ENCODE data around the gene RECK.
"Not testable (repeated sequence)": the region's sequence is repeated elsewhere in the genome, so short reads cannot be mapped to it uniquely, and the experiment has no call there.

Gene RECK

GRCh38 chr9:36080519-36080918, 43.8 kb downstream of the RECK start:
- Mint-ChIP-seq H3K27ac (no peak overlapping the region), H3K27me3 (no peaks in the 10 kb centered on the region), H3K36me3 (peaks cover 12% of the 10 kb centered on the region), H3K4me1 (no peaks in the 10 kb centered on the region), H3K9me3 (no peaks in the 10 kb centered on the region), H3K4me3 (no peak overlapping the region)
- no peak for ATAC-seq

GRCh38 chr9:36082931-36083330, 46.2 kb downstream of the RECK start:
- Mint-ChIP-seq H3K36me3 (peaks cover 12% of the 10 kb centered on the region), H3K27me3 (no peaks in the 10 kb centered on the region), H3K27ac (no peak overlapping the region), H3K4me3 (no peak overlapping the region), H3K4me1 (no peaks in the 10 kb centered on the region), H3K9me3 (no peaks in the 10 kb centered on the region)
- no peak for ATAC-seq

- no peak overlapping the region for H3K27ac Mint-ChIP-seq
- H3K36me3 Mint-ChIP-seq = peaks cover 12% of the 10 kb centered on the region
- peaks cover under 1% of the 10 kb centered on the region for H3K4me1 Mint-ChIP-seq
- H3K27me3 Mint-ChIP-seq = no peaks in the 10 kb centered on the region
- no peak overlapping the region for H3K4me3 Mint-ChIP-seq
- H3K9me3 Mint-ChIP-seq = no peaks in the 10 kb centered on the region
- ATAC-seq = no peak
Measured at GRCh38 chr9:36086442-36086841, 49.7 kb downstream of the RECK start.

GRCh38 chr9:36087054-36087453, 50.3 kb downstream of the RECK start:
- not testable (repeated sequence) for H3K27me3 Mint-ChIP-seq, ATAC-seq, H3K9me3 Mint-ChIP-seq, H3K4me3 Mint-ChIP-seq, H3K4me1 Mint-ChIP-seq, H3K27ac Mint-ChIP-seq
- H3K36me3 Mint-ChIP-seq = peaks cover 18% of the 10 kb centered on the region

- Mint-ChIP-seq H3K4me1 (peaks cover 14% of the 10 kb centered on the region), H3K27me3 (no peaks in the 10 kb centered on the region), H3K9me3 (peaks cover 3% of the 10 kb centered on the region), H3K27ac (no peak overlapping the region), H3K36me3 (peaks cover 18% of the 10 kb centered on the region), H3K4me3 (no peak overlapping the region)
- no peak for ATAC-seq
Measured at GRCh38 chr9:36088020-36088419, 51.3 kb downstream of the RECK start.

GRCh38 chr9:36091026-36091953, 54.6 kb downstream of the RECK start:
- Mint-ChIP-seq H3K9me3 (peaks cover 3% of the 10 kb centered on the region), H3K27me3 (no peaks in the 10 kb centered on the region), H3K36me3 (peaks cover 6% of the 10 kb centered on the region), H3K4me1 (peaks cover 14% of the 10 kb centered on the region), H3K27ac (peak overlapping the region; percentile 77), H3K4me3 (no peak overlapping the region)
- ATAC-seq = no peak

GRCh38 chr9:36092014-36092413, 55.3 kb downstream of the RECK start:
- H3K27me3 Mint-ChIP-seq = no peaks in the 10 kb centered on the region
- H3K27ac Mint-ChIP-seq = peak overlapping the region; percentile 77
- H3K36me3 Mint-ChIP-seq = peaks cover 6% of the 10 kb centered on the region
- peaks cover 14% of the 10 kb centered on the region for H3K4me1 Mint-ChIP-seq
- peaks cover 3% of the 10 kb centered on the region for H3K9me3 Mint-ChIP-seq
- H3K4me3 Mint-ChIP-seq = no peak overlapping the region
- ATAC-seq = no peak

- peaks cover 3% of the 10 kb centered on the region for H3K9me3 Mint-ChIP-seq
- no peaks in the 10 kb centered on the region for H3K27me3 Mint-ChIP-seq
- peak; percentile 94 for ATAC-seq
- peak overlapping the region; percentile 34 for H3K4me3 Mint-ChIP-seq
- peaks cover 14% of the 10 kb centered on the region for H3K4me1 Mint-ChIP-seq
- peak overlapping the region; percentile 77 for H3K27ac Mint-ChIP-seq
- H3K36me3 Mint-ChIP-seq = peaks cover 6% of the 10 kb centered on the region
Measured at GRCh38 chr9:36092509-36093215, 55.9 kb downstream of the RECK start.

- Mint-ChIP-seq H3K27me3 (no peaks in the 10 kb centered on the region), H3K9me3 (peaks cover 3% of the 10 kb centered on the region), H3K4me3 (no peak overlapping the region), H3K36me3 (peaks cover 6% of the 10 kb centered on the region), H3K4me1 (peaks cover 14% of the 10 kb centered on the region), H3K27ac (peak overlapping the region; percentile 77)
- no peak for ATAC-seq
Measured at GRCh38 chr9:36093384-36093783, 56.7 kb downstream of the RECK start.

- Mint-ChIP-seq H3K9me3 (no peaks in the 10 kb centered on the region), H3K36me3 (no peaks in the 10 kb centered on the region), H3K27me3 (no peaks in the 10 kb centered on the region), H3K4me1 (no peaks in the 10 kb centered on the region), H3K27ac (no peak overlapping the region), H3K4me3 (no peak overlapping the region)
- ATAC-seq = no peak
Measured at GRCh38 chr9:36099718-36100117, 63.0 kb downstream of the RECK start.

- no peaks in the 10 kb centered on the region for H3K9me3 Mint-ChIP-seq
- H3K27me3 Mint-ChIP-seq = no peaks in the 10 kb centered on the region
- no peak overlapping the region for H3K4me3 Mint-ChIP-seq
- no peaks in the 10 kb centered on the region for H3K36me3 Mint-ChIP-seq
- ATAC-seq = no peak
- H3K4me1 Mint-ChIP-seq = no peaks in the 10 kb centered on the region
- H3K27ac Mint-ChIP-seq = no peak overlapping the region
Measured at GRCh38 chr9:36100532-36100931, 63.8 kb downstream of the RECK start.

GRCh38 chr9:36101916-36102741, 65.4 kb downstream of the RECK start:
- no peak for ATAC-seq
- Mint-ChIP-seq H3K36me3 (no peaks in the 10 kb centered on the region), H3K27ac (no peak overlapping the region)

GRCh38 chr9:36102742-36103495, 66.2 kb downstream of the RECK start:
- Mint-ChIP-seq H3K27ac (no peak overlapping the region), H3K4me1 (no peaks in the 10 kb centered on the region), H3K9me3 (no peaks in the 10 kb centered on the region), H3K4me3 (no peak overlapping the region), H3K36me3 (no peaks in the 10 kb centered on the region), H3K27me3 (no peaks in the 10 kb centered on the region)
- ATAC-seq = peak; percentile 95

More at GRCh38 chr9:36101916-36102741, 65.4 kb downstream of the RECK start:
- no peaks in the 10 kb centered on the region for H3K27me3 Mint-ChIP-seq
- no peaks in the 10 kb centered on the region for H3K4me1 Mint-ChIP-seq
- no peak overlapping the region for H3K4me3 Mint-ChIP-seq
- H3K9me3 Mint-ChIP-seq = no peaks in the 10 kb centered on the region

- Mint-ChIP-seq H3K27me3 (no peaks in the 10 kb centered on the region), H3K4me3 (no peak overlapping the region), H3K4me1 (peaks cover 7% of the 10 kb centered on the region), H3K36me3 (peaks cover 8% of the 10 kb centered on the region), H3K27ac (no peak overlapping the region), H3K9me3 (no peaks in the 10 kb centered on the region)
- ATAC-seq = no peak
Measured at GRCh38 chr9:36109071-36109470, 72.4 kb downstream of the RECK start.
